HG02852 (cell line): Measurements from ENCODE around the gene C3orf49.

Experiments
- ATAC-seq: cut with Tn5 transposase; IDR thresholded peaks from one replicate; pipeline ENCODE4 v1.9.1; 2021; ENCODE audit warnings: mild to moderate bottlenecking, moderate library complexity; ENCODE audit not compliant: unreplicated experiment

Gene C3orf49

DNA sequence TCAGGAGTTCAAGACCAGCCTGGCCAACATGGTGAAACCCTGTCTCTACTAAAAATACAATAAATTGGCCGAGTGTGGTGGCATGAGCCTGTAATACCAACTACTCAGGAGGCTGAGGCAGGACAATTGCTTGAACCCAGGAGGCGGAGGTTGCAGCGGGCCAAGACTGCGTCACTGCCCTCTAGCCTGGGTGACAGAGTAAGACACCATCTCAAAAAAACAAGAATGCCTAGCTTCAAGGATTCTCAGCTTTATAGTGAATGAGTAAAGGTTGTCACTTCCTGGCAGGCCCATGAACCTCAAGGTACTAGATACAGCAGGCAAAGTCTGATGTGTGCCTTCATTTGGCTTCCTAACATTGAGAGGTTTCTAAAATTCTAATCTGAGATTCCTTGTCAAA lies 30.1 kb downstream of the C3orf49 start:
- no peak for ATAC-seq

DNA sequence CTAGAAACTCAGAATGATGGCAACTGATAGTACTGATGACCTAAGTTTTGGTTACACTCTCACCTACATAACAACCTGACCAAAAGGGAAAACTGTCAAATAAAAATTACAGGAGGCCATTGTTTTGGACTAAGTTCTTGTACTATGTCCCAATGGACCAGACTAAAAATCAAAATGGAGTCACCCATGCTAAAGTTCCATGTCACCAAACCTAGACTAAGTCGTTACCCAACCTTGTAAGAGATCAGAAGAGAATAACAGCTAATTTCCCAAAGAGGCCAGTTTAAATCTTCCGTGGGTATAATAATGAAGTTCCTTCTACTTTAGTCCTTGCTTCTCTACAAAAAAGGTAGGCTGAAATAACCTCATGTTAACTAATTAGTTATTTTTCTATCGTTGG lies 32.2 kb downstream of the C3orf49 start:
- no peak for ATAC-seq

DNA sequence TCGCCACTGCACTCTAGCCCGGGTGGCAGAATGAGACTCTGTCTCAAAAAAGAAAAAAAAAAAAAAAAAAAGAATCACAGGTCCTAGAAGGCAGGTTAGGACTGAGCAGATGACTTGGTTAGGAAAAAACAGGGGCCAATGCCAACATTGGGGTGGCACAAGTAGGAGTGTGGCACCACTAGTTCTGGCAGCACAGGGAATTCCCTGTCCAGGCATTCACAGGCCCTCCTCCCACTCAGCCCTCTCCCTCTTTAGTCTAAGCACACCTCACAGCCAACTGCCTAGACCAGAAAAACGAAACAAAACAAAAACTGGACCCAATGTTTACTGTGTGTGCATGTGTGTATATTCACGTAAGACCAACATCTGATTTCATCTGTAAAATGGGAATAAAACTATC lies 34.0 kb downstream of the C3orf49 start:
- no peak for ATAC-seq

DNA sequence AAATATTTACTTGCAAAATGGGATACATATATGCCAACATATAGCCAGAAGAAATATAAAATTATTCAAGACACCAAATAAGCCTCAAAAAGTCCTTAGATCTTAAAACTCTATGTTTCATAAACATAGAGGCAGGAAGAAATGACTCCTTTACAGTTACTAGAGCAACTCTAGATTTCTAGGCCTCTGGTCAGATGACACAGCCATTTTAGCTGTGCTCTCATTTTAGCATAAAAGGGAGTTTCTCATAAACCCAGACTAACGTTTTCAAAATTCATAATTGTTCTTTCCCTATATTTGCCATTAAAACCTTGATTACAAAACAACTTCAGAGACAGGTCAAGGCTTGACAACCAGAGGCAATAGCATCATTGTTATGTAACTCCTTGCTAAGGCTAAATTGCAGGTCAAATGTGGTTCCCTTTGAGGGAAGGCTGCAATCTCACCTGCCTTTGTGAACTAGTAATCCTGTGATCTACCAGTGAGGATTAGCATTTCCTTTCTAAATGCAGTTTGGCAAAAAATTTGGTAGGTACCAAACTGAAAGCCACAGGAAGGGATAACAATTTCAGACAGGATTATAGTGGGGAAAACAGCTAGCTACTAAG lies 36.3 kb downstream of the C3orf49 start:
- ATAC-seq = no peak

DNA sequence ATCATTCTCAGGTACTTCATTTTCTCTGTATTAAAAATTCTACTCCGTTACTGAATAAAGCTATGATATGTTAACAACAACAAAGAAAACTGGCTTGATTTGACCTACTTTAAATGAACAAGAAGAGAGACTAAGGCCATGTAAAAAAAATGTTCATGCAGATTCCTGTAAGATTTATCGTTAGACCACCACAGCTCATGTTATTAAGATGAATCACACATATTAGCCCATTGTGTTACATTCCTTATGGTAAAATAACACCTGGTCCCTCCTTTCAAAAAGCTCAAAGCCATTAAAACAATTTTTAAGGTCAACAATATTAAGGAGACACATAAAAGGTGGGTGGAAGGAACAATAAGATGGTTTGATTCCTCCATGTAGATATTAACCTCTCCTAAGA lies 38.2 kb downstream of the C3orf49 start:
- no peak for ATAC-seq

DNA sequence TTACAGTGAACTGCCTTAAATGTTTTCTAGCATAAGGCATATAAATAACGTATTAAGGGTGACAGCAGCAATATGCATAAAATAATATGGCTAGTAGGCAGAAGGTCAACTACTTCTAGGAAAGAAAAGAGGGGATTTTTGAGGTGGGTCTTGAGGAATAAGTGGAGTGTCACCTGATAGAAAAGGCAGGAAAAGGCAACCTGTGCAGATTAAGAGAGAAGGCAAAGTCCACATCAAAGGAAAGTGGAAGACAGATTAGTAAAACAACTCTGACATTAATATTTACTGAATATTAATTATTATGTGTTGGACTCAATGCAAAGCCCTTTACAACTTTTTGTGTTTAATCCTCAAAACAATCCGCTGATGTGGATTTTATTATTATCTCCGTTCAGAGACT lies 41.7 kb downstream of the C3orf49 start:
- ATAC-seq = no peak

DNA sequence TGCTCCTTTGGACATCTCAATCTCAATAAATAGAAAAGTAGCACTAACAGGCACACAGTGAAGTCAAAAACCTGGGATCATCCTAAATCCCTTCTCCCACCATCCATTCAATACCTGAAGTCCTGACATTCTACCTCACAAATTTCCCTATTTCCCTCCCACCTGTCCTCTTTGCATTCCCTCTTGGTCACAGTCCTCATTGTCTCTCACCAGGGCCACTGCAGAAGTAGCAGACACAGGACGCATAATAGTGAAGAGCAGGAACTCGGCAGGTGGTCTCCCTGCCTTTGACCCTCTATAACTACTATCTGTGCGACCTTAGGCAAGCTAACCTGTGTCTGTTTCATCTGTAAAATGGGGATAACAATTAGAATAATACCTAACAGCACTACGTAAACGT lies 42.2 kb downstream of the C3orf49 start:
- ATAC-seq = no peak

DNA sequence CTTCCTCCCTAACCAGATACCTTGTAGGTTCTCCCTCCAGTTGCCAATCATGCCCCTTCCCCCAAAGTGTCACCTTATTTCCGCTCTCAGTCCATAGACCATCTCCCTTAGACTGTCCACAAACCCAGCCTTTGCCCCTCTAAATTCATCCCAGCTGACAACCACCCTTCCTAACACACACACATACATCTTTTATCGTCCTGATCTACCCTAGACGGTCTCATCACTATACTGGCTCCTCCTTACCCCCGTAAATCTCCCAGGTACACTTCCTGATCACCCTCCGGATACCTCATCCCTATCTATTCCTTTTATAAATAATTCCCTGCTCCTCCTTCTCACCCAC lies 43.7 kb downstream of the C3orf49 start:
- ATAC-seq = peak; percentile 1

DNA sequence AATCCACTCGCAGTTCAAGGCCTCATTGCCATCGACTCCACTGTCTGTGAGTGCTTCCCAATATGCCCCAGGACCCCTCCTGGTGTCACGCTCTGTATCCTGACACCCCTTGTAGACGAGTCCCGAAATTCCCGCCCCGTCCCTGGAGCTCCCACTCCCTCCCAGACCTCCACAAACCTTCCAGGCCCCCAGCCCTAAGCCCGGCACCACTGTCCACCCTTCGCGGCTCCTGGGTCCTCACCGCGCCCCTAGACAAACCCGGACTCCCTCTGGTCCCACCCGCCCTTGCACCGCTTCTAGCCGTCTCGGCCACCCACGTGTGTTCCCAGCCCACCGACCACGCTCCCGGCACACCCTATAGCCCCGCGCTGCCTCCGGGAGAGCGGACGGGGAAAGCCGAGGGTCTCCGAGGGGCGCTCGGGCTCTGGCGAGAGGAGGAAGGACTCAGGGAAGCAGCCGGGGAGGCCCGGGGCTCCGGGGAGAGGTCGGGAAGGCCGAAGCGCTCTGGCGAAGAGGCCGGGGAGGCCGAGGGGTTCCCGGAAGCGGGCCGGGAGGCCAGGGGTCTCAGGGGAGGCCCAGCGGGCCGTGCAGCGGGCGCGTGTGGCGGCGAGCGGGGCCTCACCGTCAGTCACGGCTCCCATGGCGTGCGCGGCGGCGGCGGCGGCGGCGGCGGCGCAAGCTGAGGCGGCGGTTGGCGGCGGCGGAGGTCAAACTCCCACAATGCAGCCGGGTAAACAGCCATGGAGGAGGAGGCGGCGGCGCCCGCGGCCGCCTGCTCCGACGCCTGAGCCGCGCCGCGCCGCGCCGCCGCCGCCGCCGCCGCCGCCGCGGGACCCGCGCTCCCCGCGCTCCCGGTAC lies 44.3 kb downstream of the C3orf49 start, which contains the start of the genes ATXN7 and THOC7:
Gene ATXN7, plus strand, starts transcription at position 718 of the 858 bp plus-strand sequence. CDS start 48,732 bp downstream, outside the sequence.
Gene THOC7, minus strand, starts transcription at position 656 of the 858 bp plus-strand sequence. Its CDS starts 15 bp downstream, at position 641.
- ATAC-seq = peak; percentile 74

DNA sequence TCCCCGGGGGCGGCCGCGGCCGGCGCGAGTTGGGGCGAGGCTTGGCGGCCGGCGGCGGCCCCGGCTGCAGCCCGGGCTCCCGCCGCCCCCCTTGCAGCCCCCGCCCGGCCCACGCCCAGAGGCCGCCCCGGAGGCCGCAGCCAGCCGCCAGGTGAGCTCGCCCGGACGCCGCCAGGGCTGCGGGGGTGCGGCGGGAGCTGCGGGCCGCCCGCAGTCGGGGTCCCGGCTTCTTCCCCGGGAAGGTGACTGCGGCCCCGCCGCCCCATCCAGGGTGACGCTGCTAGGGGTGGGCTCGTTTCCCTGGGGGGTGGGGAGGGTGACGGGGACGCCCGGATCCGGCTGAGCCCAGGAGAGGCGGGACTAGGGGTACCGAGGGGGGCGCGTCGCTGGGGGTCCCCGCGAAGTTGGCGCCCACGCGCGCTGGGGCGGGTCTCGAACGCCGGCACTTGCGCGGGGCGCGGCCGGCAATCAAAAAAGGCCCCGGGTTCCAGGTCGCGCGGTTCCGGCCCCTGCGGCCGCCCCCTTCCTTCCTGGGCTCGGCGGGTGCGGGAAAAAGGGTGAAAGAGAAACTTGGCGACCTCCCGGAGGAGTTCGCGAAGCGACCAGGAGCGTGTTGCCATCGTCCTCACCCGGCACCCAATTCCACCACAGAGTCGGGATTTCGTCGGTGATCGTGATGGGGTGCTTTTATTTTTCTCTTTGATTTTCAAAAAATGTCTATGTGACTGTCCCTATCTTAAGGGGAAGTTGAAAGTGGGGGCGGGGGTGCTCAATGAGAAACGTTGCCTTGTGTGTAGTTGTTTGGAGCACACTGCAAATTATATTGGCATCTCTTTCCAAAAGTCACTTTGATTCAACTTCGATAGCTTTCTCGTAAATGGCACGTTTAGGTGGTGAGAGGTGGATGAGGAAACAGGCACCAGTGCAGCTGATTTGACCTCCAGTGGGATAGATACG lies 45.2 kb downstream of the C3orf49 start:
- ATAC-seq = peak; percentile 50

DNA sequence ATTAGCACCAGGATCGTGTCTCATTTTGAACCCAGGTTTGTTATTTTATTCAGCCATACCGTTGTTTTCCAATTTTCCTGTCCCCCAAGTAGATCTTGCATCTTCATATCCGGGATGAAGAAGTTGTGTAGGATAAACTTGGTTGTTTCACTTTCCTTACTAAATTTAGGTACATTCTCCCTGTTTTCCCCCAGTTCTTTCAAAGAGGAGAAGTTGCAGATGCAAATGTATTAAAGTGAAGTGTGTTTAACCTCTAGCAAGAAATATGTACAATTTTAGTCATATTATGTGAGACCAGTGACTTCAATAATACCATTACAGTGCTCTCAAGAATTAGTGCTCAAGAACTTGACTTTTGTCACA lies 45.8 kb downstream of the C3orf49 start:
- no peak for ATAC-seq

DNA sequence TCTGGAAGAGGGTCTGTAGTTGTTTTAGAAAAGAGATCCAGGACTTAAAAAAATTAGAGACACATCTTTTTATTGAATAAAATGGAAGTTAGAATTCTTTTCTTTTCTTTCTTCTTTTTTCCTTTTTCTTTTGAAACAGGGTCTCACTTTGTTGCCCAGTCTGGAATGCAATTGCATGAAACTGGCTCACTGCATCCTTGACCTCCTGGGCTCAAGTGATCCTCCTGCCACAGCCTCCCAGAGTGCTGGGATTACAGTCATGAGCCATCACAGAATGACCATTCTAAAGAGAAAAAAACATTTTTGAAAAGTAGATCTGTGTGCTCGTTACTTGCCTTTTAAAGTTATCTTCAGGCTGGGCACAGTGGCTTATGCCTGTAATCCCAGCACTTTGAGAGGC lies 48.1 kb downstream of the C3orf49 start:
- no peak for ATAC-seq

DNA sequence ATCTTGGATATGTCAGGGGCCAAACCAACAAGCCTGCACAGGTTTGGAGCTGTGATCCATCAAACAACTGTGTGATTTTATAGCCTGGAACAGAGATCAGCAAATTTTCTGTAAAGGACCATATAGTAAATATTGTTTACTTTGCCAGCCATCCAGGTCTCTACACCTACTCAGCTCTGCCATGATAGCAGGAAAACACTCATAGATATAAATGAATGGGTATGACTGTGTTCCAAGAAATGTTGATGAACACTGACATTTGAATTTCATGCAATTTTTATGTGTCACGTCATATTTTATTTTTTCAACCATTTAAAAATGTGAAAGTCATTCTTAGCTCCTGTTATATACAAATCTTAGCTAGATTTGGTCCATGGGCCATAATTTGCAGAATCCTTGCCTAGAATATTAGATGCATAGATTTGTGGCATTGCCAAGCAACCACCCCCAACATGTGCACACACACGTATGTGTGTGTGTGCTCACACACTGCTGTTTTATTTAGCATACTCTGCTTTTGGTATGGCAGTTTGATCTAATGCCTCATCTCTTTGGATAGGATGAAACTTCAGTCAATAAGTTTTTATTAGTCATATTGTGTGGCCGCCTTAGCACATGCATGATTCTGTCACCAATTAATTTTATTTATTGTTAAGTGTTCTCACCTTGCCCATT lies 51.0 kb downstream of the C3orf49 start:
- ATAC-seq = no peak

DNA sequence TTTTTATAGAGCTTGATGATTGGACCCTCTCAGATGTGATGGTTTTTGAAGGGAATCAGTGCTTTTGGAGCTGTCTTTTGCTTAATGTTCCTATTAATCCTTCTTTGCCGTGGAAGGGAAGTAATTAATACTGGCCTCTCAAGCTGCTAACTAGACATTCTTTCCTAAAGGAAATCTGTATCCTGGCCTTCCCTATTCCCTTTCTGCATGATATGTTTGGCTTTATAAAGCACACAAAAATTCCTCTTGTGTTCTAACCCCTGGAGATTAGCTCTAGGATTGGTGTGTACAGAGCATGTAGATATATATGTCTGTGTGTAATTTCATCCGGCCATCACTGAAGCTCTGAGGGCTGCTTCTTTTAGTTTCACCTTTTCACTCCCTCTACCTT lies 51.5 kb downstream of the C3orf49 start:
- no peak for ATAC-seq

DNA sequence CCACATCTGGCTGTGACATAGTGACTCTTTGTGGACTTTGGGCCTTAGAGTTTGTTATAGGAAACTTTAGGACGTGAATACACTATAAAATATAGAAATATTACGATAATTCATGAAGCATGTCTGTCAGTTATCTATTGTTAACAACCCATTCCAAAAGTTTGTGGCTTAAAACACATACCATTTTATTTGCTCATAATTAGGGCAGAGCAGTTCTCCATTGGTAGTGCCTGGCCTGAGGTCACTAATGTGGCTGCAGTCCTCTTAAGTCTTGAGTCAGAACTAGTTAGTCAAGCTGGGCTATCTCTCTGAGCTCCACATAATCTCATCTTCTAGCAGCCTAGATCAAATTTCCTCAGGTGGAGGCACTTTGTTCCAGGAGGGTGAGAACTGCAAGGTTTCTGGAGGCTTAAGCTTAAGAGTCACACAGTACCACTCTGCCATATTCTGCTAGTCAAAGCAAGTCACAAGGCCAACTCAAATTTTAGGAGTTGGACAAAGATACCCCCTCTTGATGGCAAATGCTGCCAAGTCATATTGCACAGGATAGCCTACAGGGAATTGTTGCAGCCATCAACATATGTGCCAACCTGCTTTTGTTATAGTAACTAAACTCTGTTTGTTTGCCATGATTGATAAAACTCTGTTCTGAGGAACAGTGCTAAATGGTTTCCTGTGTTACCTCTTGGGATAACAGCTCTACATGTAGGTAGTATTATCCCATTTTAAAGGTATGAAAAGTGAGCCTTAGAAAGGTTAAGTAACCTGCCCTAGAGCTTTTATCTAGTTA lies 53.2 kb downstream of the C3orf49 start:
- ATAC-seq = no peak

DNA sequence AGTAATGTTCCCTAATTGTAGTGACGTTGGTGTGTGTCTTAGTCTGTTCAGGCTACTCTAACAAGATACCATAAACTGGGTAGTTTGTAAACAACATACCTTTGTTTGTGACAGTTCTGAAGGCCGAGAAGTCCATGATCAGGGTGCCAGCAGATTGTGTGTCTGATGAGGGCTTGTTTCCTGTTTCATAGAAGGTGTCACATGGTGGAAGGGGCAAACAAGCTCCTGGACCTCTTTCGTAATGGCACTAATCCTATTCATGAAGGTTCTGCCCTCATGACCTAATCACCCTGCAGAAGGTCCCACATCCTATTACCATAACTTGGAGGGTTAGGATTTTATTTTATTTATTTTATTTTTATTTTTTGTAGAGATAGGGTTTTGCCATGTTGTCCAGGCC lies 55.7 kb downstream of the C3orf49 start:
- ATAC-seq = no peak

DNA sequence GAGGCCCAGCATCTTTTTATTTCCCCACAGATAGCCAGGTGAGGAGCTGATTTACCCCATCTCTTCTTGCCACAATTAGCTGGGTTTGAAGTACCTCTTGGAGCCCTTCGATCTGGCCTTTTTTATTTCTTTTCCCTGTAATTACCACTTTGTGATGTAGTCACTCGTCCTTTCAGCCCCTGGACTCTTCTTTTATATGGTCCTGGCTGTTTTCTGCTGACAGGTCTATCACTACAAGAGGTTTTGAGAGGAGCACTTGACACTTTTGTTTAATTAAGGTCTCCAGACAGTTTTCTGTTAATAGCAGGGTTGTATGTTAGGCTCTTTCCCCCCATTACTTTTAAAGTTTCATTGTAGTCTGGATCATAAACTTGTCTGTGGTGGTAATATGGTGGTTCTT lies 56.4 kb downstream of the C3orf49 start:
- ATAC-seq = no peak

DNA sequence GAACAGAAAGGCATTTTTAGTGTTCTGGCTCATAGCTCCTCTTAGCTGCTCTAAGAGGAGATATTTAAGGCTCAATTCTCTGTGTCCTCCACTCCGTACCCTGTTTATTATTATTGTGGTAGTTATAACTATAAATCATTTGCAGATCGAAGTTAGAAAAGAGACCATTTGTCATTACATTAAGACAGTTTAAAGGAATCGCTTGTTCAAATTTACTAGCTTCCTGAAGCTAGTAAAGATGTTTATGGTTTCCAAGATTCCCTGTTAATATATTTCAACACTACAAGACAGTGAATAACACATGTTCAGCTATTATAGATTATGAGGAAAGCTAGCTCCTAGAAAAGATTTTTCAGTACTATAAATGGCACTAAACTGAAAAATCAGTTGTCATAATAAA lies 57.2 kb downstream of the C3orf49 start:
- ATAC-seq = no peak

DNA sequence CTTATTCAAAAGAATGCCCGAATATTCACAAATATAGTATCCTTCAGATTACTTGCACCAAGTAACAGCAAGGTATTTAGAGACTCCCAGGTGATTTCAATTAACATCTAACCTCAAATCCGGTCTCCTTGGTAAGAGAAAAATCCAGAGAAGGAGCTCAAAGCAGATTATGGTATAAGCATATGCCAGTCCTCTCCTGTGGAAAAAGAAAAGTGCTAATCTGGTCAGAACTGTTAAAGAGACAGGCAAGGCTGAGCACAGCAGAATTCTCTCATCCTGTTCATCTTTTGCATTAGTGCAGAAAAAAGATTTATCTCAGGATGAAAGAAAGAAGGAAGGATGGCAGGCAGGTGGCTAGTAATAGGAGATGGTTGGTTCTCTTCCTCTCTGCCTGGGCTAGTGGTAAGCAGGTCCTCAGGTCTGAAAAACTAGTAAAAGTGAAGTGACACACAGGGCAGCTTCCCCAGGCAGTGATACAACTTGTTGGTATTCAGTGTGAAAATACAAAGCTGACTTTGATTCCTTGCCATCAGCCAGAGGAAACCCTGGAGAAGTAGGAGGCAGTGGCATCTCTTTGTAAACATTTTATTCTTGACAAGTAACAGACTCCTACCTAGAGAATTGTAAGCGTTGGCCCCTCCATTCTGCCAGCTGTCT lies 58.8 kb downstream of the C3orf49 start:
- ATAC-seq = no peak
